Germinal center (tissue), 1 donor: ENCODE data around the gene EIF4G2.
A peak's percentile ranks its signal among the peaks of the same experiment; 100 is the strongest.

ENCODE experiments used
- DNase-seq: peaks from one replicate; pipeline ENCODE4 v3.0.0; 2012; ENCODE audit warnings: mixed read lengths, low spot score

EIF4G2 gene

GRCh38 chr11:10771457-10771856, 37.3 kb downstream of the EIF4G2 start:
- DNase-seq = no peak

- peak; percentile 43 for DNase-seq
Measured at GRCh38 chr11:10770626-10771254, 38.0 kb downstream of the EIF4G2 start.

GRCh38 chr11:10764412-10764811, 44.3 kb downstream of the EIF4G2 start:
- DNase-seq = no peak

DNA sequence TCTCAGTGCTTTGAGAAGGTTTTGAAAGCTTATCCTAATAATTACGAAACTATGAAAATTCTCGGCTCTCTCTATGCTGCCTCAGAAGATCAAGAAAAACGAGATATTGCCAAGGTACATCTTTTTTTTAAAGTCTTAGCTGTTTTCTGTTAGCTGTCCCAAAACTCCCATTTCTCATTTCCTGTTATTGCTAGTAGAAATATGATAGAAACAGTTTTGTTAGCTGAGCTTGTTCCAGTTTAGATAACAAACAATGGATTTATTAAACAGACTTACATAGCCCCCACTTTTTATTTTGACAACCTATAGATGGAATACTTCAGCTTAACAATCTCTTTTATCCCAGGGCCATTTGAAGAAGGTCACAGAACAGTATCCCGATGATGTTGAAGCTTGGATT, 45.0 kb downstream of the EIF4G2 start:
- DNase-seq = no peak

GRCh38 chr11:10762913-10763421, 45.8 kb downstream of the EIF4G2 start:
- no peak for DNase-seq

GRCh38 chr11:10762185-10762584, 46.5 kb downstream of the EIF4G2 start:
- DNase-seq = peak; percentile 21

- DNase-seq = no peak
Measured at GRCh38 chr11:10761085-10761698, 47.5 kb downstream of the EIF4G2 start.

DNA sequence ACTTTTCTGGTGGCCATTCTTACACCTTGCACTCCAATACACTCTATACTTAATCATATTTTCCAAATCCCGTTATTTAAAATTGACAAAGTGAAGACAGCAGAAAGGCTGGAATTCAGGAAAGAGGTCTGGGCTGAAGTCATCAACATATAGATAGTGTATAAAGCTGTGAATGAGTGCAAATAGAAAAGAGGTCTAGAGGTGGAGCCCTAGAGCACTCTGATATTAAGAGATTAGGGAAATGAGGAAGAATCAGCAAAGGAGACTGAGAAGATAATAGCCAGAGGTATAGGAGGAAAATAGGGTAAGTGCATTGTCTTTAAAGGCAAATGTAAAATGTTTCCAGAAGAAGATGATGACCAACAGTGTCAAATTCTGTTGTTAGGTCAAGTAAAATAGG, 49.8 kb downstream of the EIF4G2 start:
- peak; percentile 14 for DNase-seq

GRCh38 chr11:10752486-10752885, 56.2 kb downstream of the EIF4G2 start:
- no peak for DNase-seq

GRCh38 chr11:10752061-10752460, 56.7 kb downstream of the EIF4G2 start:
- DNase-seq = no peak

DNA sequence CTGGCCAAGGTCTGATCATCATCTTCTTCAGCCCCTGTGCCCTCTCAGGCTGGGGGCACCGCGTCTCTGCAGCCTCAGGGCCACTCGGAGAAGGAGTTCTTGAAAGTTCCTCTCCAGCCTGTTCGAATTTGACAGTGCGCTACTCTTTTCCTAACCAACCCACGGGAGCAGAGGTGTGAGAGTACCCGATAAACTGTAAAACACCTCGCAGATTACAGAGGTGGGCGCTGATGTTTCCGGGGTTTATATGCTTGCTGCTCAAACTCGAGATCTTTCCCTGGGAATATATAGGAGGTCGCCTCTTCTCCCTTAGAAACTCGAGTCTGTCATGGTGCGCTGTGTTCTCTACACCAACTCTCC, 57.2 kb downstream of the EIF4G2 start:
- DNase-seq = peak; percentile 11

DNA sequence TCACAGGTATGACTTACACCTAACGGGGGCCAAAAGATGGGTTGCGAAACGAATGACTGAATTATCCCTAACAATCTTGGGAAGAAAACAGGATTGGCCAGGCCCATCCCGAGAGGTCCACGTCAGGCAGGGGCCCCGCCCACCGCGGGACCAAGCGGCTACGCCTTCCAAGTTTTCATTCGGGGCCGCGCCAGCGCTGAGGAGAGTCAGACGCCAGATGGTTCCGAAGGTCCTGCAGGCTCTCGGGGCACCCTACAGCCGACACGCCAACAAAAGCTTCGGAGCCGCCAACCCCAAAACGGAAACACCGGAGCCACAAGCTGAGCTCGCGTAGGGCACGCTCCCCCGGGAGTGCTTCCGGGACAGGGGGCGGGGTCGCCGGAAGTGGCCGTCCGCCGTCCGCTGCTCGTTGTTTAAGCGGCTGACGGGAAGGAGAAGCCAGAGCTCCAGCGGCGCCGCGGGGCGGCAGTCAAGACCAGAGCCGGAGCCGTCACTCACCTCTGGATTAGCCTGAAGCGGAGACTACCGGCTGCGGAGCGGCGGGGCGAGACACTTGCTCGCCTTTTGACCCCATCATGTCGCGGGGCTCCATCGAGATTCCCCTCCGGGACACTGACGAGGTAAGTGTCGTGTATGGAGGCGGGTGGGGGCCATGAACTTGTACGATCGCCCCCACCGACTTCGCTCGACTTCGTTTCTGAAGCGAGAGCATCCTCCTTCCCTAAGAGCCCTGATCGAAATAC, 57.7 kb downstream of the EIF4G2 start, which contains the start of gene CTR9:
TSS of gene CTR9 (plus strand) at position 409 of the 743 bp plus-strand sequence. CDS start at position 576, 167 bp downstream.
- peak; percentile 80 for DNase-seq

DNA sequence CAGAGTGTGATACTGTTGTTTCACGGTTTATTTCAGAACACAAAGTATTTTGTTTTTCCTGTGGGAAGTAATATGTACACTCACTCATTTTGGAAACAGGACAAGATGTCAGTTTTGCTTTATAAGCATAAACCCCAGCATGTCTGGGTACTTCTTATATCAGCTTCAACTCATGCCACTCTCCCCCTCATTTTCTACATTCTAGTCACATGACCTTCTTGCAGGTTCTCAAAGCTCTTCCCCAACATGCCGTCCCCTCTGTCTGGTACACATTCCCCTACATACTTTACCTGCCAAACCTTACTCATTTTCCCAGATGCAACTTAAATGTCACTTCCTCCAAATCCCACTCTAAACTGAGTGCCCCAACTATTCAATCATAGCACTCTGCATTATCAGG, 59.2 kb downstream of the EIF4G2 start:
- DNase-seq = no peak

DNA sequence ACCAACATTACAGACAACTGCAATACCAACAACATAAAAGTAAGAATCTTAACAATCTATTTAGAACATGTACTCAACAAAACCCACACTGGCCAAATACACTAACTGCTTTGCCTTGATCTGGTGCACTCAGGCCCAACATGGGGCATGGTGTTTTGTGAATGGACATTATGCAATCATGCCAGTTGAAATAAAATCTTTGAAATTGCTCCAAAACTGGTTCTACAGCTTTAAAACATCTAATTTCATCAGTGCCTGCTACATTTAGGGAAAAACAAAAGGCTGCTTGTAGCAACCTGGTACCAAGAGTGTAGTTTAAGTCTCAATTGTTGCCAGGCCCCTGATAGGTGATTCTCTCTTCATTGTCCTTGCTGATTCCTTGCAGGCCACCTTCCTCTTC, 61.0 kb downstream of the EIF4G2 start:
- DNase-seq = no peak
